ENCODE data around the gene GGACT.
A peak's percentile ranks its signal among the peaks of the same experiment; 100 is the strongest.

Gene GGACT

GRCh38 chr13:100517135-100517534 is 71.5 kb downstream of the GGACT start:
- Histone ChIP-seq H3K79me2 (ENCODE audit: low read length) (no peaks in the 10 kb centered on the region), H3K36me3 (replicated peaks; ENCODE audit: low read depth, low read length) (no peaks in the 10 kb centered on the region), H2AFZ (ENCODE audit: low read depth, low read length) (no peak overlapping the region), H4K20me1 (ENCODE audit: insufficient read depth, low read length) (no peaks in the 10 kb centered on the region), H3K4me3 (ENCODE audit: low read length) (peak overlapping the region; percentile 67), H3K4me1 (ENCODE audit: low read length) (peaks cover 34% of the 10 kb centered on the region), H3K27ac (ENCODE audit: low read length) (no peak overlapping the region), H3K4me2 (ENCODE audit: low read length) (peak overlapping the region; percentile 89), H3K9ac (ENCODE audit: low read length) (peak overlapping the region; percentile 9; the same call in 1 of the 2 replicates), H3K9me3 (ENCODE audit: insufficient read depth, low read length) (no peaks in the 10 kb centered on the region), H3K27me3 (ENCODE audit: low read depth, low read length) (peaks cover 4% of the 10 kb centered on the region; the same call in 1 of the 2 replicates)
- TF ChIP-seq EZH2phosphoT487 (IDR thresholded peaks at IDR 0.05; ENCODE audit: low read depth): no peak
- TF ChIP-seq, protein P1, sequence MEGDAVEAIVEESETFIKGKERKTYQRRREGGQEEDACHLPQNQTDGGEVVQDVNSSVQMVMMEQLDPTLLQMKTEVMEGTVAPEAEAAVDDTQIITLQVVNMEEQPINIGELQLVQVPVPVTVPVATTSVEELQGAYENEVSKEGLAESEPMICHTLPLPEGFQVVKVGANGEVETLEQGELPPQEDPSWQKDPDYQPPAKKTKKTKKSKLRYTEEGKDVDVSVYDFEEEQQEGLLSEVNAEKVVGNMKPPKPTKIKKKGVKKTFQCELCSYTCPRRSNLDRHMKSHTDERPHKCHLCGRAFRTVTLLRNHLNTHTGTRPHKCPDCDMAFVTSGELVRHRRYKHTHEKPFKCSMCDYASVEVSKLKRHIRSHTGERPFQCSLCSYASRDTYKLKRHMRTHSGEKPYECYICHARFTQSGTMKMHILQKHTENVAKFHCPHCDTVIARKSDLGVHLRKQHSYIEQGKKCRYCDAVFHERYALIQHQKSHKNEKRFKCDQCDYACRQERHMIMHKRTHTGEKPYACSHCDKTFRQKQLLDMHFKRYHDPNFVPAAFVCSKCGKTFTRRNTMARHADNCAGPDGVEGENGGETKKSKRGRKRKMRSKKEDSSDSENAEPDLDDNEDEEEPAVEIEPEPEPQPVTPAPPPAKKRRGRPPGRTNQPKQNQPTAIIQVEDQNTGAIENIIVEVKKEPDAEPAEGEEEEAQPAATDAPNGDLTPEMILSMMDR (IDR thresholded peaks at IDR 0.05; ENCODE audit: low read depth, low read length): no peak

- Histone ChIP-seq H3K4me3 (ENCODE audit: low read length) (no peak overlapping the region), H3K27me3 (ENCODE audit: low read depth, low read length) (no peaks in the 10 kb centered on the region), H3K4me1 (ENCODE audit: low read length) (peaks cover 32% of the 10 kb centered on the region), H3K9ac (ENCODE audit: low read length) (no peak overlapping the region), H3K9me3 (ENCODE audit: insufficient read depth, low read length) (no peaks in the 10 kb centered on the region), H3K27ac (ENCODE audit: low read length) (no peak overlapping the region), H3K4me2 (ENCODE audit: low read length) (no peak overlapping the region), H3K36me3 (replicated peaks; ENCODE audit: low read depth, low read length) (no peaks in the 10 kb centered on the region), H4K20me1 (ENCODE audit: insufficient read depth, low read length) (no peaks in the 10 kb centered on the region), H2AFZ (ENCODE audit: low read depth, low read length) (no peak overlapping the region), H3K79me2 (ENCODE audit: low read length) (no peaks in the 10 kb centered on the region)
- no peak for TF ChIP-seq EZH2phosphoT487 (IDR thresholded peaks at IDR 0.05; ENCODE audit: low read depth)
Observed at GRCh38 chr13:100515410-100515800, 73.2 kb downstream of the GGACT start.

DNA sequence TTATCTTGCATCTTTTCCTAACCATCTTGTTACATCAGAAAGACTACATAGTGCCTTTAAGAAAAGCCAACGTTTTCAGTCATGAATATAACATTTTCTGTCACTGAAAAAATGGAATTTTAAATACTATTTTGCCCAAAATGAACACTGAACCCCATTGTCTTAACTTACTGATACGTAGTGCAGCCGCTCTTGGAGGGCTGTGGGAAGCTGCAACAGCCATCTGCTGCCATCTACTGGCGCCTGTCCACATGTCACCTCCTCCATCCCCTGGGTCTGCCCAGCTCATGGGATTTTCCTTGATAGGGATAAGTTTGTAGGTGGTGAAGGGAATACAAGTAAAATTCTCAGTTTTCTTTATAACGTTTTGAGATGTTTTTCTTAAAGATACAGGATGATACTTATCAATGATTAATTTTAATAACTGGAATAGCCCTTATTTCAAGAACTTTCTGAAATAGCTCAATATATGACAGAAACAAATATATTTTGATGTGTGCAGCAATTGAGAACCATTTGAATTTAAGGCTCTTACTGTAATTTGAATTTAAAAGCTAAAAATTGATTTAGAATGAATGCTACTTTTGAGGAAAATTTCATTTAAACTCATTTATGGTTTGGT is 73.7 kb downstream of the GGACT start:
- H3K79me2 ChIP-seq (ENCODE audit: low read length): no peaks in the 10 kb centered on the region
- TF ChIP-seq EZH2phosphoT487 (IDR thresholded peaks at IDR 0.05; ENCODE audit: low read depth): no peak
- TF ChIP-seq, protein P1 (IDR thresholded peaks at IDR 0.05; ENCODE audit: low read depth, low read length): peak; percentile 99
- H2AFZ ChIP-seq (ENCODE audit: low read depth, low read length): no peak overlapping the region
- H3K27me3 ChIP-seq (ENCODE audit: low read depth, low read length): no peaks in the 10 kb centered on the region
- 0 out of 2 replicates have a peak overlapping the region, but pooled peaks have one; percentile 11 for H3K4me2 ChIP-seq (ENCODE audit: low read length)
- H3K36me3 ChIP-seq (replicated peaks; ENCODE audit: low read depth, low read length): no peaks in the 10 kb centered on the region
- H3K9ac ChIP-seq (ENCODE audit: low read length): no peak overlapping the region
- H3K9me3 ChIP-seq (ENCODE audit: insufficient read depth, low read length): no peaks in the 10 kb centered on the region
- peaks cover 32% of the 10 kb centered on the region for H3K4me1 ChIP-seq (ENCODE audit: low read length)
- no peaks in the 10 kb centered on the region for H4K20me1 ChIP-seq (ENCODE audit: insufficient read depth, low read length)
- H3K27ac ChIP-seq (ENCODE audit: low read length): no peak overlapping the region
- H3K4me3 ChIP-seq (ENCODE audit: low read length): no peak overlapping the region

GRCh38 chr13:100513987-100514670 is 74.5 kb downstream of the GGACT start:
- H3K9me3 ChIP-seq (ENCODE audit: insufficient read depth, low read length): no peaks in the 10 kb centered on the region
- H3K27me3 ChIP-seq (ENCODE audit: low read depth, low read length): no peaks in the 10 kb centered on the region
- no peaks in the 10 kb centered on the region for H4K20me1 ChIP-seq (ENCODE audit: insufficient read depth, low read length)
- H2AFZ ChIP-seq (ENCODE audit: low read depth, low read length): no peak overlapping the region
- no peak overlapping the region for H3K27ac ChIP-seq (ENCODE audit: low read length)
- H3K36me3 ChIP-seq (replicated peaks; ENCODE audit: low read depth, low read length): no peaks in the 10 kb centered on the region
- no peaks in the 10 kb centered on the region for H3K79me2 ChIP-seq (ENCODE audit: low read length)
- no peak overlapping the region for H3K9ac ChIP-seq (ENCODE audit: low read length)
- H3K4me1 ChIP-seq (ENCODE audit: low read length): peaks cover 34% of the 10 kb centered on the region
- 0 out of 2 replicates have a peak overlapping the region, but pooled peaks have one; percentile 11 for H3K4me2 ChIP-seq (ENCODE audit: low read length)
- H3K4me3 ChIP-seq (ENCODE audit: low read length): no peak overlapping the region
- TF ChIP-seq, protein P1 (IDR thresholded peaks at IDR 0.05; ENCODE audit: low read depth, low read length): no peak
- no peak for TF ChIP-seq EZH2phosphoT487 (IDR thresholded peaks at IDR 0.05; ENCODE audit: low read depth)

Data from OCI-LY3 (cell line).